Measurements from ENCODE around the gene BUB3. TPM values are rescaled to one million over a fixed set of nuclear protein-coding genes. Genes with fewer than 3 reads are reported as not detected.

The BUB3 gene
- total RNA-seq, 4 donors from 2014 or later = 68.1 to 100 (median 73.4) TPM

- Histone ChIP-seq H3K36me3 (peaks cover 0 to 38% (median 0%) of the 10 kb centered on the region in 3 donors), H3K27me3 (no peaks in the 10 kb centered on the region), H3K4me3 (no peak overlapping the region), H3K4me1 (no peaks in the 10 kb centered on the region), H3K9me3 (no peaks in the 10 kb centered on the region), H3K27ac (no peak overlapping the region)
- WGBS, 2 donors = 85 to 88% methylated on average over 8 of the region's 8 CpGs
- DNase-seq (ENCODE audit: low spot score in 2 of 2) = no peak
- TF ChIP-seq EP300 (IDR thresholded peaks at IDR 0.05) = no peak
Measured at GRCh38 chr10:123191886-123192285, 37.7 kb downstream of the BUB3 start.

GRCh38 chr10:123194056-123194455, 39.9 kb downstream of the BUB3 start:
- DNase-seq (ENCODE audit: low spot score in 2 of 2) = no peak
- Histone ChIP-seq H3K9me3 (no peaks in the 10 kb centered on the region), H3K36me3 (peaks cover 0 to 33% (median 0%) of the 10 kb centered on the region in 3 donors), H3K27ac (no peak overlapping the region), H3K4me1 (no peaks in the 10 kb centered on the region), H3K4me3 (no peak overlapping the region), H3K27me3 (no peaks in the 10 kb centered on the region)
- WGBS, 2 donors = 83 to 84% methylated on average over 9 of the region's 9 CpGs
- TF ChIP-seq EP300 (IDR thresholded peaks at IDR 0.05) = no peak
- no peak for TF ChIP-seq POLR2A (IDR thresholded peaks at IDR 0.05)
- no peak for TF ChIP-seq CTCF (IDR thresholded peaks at IDR 0.05)

GRCh38 chr10:123200531-123200930, 46.3 kb downstream of the BUB3 start:
- no peak for TF ChIP-seq CTCF (IDR thresholded peaks at IDR 0.05)
- TF ChIP-seq EP300 (IDR thresholded peaks at IDR 0.05) = no peak
- H3K4me3 ChIP-seq = no peak overlapping the region
- no peak overlapping the region for H3K27ac ChIP-seq
- 90 to 92% methylated on average over 6 of the region's 6 CpGs for WGBS, 2 donors
- H3K27me3 ChIP-seq = no peaks in the 10 kb centered on the region
- no peak for DNase-seq (ENCODE audit: low spot score in 2 of 2)
- H3K36me3 ChIP-seq = peaks cover 0 to 19% (median 0%) of the 10 kb centered on the region in 3 donors
- H3K4me1 ChIP-seq = no peaks in the 10 kb centered on the region
- no peaks in the 10 kb centered on the region for H3K9me3 ChIP-seq

GRCh38 chr10:123202506-123202905, 48.3 kb downstream of the BUB3 start:
- no peaks in the 10 kb centered on the region for H3K4me1 ChIP-seq
- 90 to 93% methylated on average over 8 of the region's 8 CpGs for WGBS, 2 donors
- peaks cover 0 to 19% (median 0%) of the 10 kb centered on the region in 3 donors for H3K36me3 ChIP-seq
- H3K27ac ChIP-seq = no peak overlapping the region
- H3K27me3 ChIP-seq = no peaks in the 10 kb centered on the region
- H3K9me3 ChIP-seq = peaks cover 0 to 3% (median under 1%) of the 10 kb centered on the region in 4 donors
- DNase-seq (ENCODE audit: low spot score in 2 of 2) = no peak
- TF ChIP-seq CTCF (IDR thresholded peaks at IDR 0.05) (no peak), EP300 (IDR thresholded peaks at IDR 0.05) (no peak), POLR2A (IDR thresholded peaks at IDR 0.05) (no peak)
- no peak overlapping the region for H3K4me3 ChIP-seq

GRCh38 chr10:123203393-123204126, 49.4 kb downstream of the BUB3 start:
- WGBS, 2 donors = 90 to 92% methylated on average over 6 of the region's 6 CpGs
- peaks cover 0 to 12% (median 2%) of the 10 kb centered on the region in 4 donors for H3K9me3 ChIP-seq
- no peaks in the 10 kb centered on the region for H3K27me3 ChIP-seq
- H3K27ac ChIP-seq = no peak overlapping the region
- no peaks in the 10 kb centered on the region for H3K4me1 ChIP-seq
- peaks cover 0 to 26% (median 3%) of the 10 kb centered on the region in 3 donors for H3K36me3 ChIP-seq
- TF ChIP-seq POLR2A (IDR thresholded peaks at IDR 0.05) (no peak), CTCF (IDR thresholded peaks at IDR 0.05) (no peak), EP300 (IDR thresholded peaks at IDR 0.05) (no peak)
- no peak overlapping the region for H3K4me3 ChIP-seq
- DNase-seq (ENCODE audit: low spot score in 2 of 2) = no peak

All from tibial nerve (tissue), 4 donors.